Measurements from ENCODE around the gene SAP30.

Gene SAP30

GRCh38 chr4:173367946-173368345 is 2.8 kb upstream of the SAP30 start:
- DNase-seq: no peak

- peak; percentile 69 for DNase-seq
Observed at GRCh38 chr4:173370130-173370476, 651 bp upstream of the SAP30 start.

- peak; percentile 48 for DNase-seq
Observed at GRCh38 chr4:173371292-173372192, 788 bp downstream of the SAP30 start.

GRCh38 chr4:173374588-173374987 is 3.8 kb downstream of the SAP30 start:
- no peak for DNase-seq

- DNase-seq: no peak
Observed at GRCh38 chr4:173379929-173380328, 9.2 kb downstream of the SAP30 start.

GRCh38 chr4:173380987-173381386 is 10.2 kb downstream of the SAP30 start:
- DNase-seq: no peak

GRCh38 chr4:173381610-173382009 is 10.9 kb downstream of the SAP30 start:
- DNase-seq: no peak

- no peak for DNase-seq
Observed at GRCh38 chr4:173382349-173382748, 11.6 kb downstream of the SAP30 start.

GRCh38 chr4:173386751-173387150 is 16.0 kb downstream of the SAP30 start:
- no peak for DNase-seq

- no peak for DNase-seq
Observed at GRCh38 chr4:173391701-173392100, 20.9 kb downstream of the SAP30 start.

- no peak for DNase-seq
Observed at GRCh38 chr4:173397604-173398003, 26.9 kb downstream of the SAP30 start.

GRCh38 chr4:173398220-173398619 is 27.5 kb downstream of the SAP30 start:
- no peak for DNase-seq

- no peak for DNase-seq
Observed at GRCh38 chr4:173398779-173399415, 28.1 kb downstream of the SAP30 start, which contains the start of gene SCRG1. SCRG1 (minus strand) TSS chr4:173399116; CDS start chr4:173391414, 7,702 bp downstream.

GRCh38 chr4:173401063-173401462 is 30.3 kb downstream of the SAP30 start:
- DNase-seq: no peak

- no peak for DNase-seq
Observed at GRCh38 chr4:173403051-173403450, 32.3 kb downstream of the SAP30 start.

- no peak for DNase-seq
Observed at GRCh38 chr4:173404296-173404865, 33.6 kb downstream of the SAP30 start.

- no peak for DNase-seq
Observed at GRCh38 chr4:173405840-173406606, 35.3 kb downstream of the SAP30 start.

GRCh38 chr4:173410079-173410478 is 39.3 kb downstream of the SAP30 start:
- DNase-seq: no peak

- DNase-seq: no peak
Observed at GRCh38 chr4:173411106-173411693, 40.4 kb downstream of the SAP30 start.

GRCh38 chr4:173413036-173413435 is 42.3 kb downstream of the SAP30 start:
- no peak for DNase-seq

- DNase-seq: no peak
Observed at GRCh38 chr4:173414456-173414855, 43.7 kb downstream of the SAP30 start.

GRCh38 chr4:173415092-173415491 is 44.3 kb downstream of the SAP30 start:
- DNase-seq: no peak
